GM21786 (cell line): ENCODE results near the gene CLDN6.

ENCODE experiments used
- ATAC-seq: cut with Tn5 transposase; IDR thresholded peaks from one replicate; pipeline ENCODE4 v1.9.1; 2021; ENCODE audit not compliant: unreplicated experiment

Gene CLDN6

DNA sequence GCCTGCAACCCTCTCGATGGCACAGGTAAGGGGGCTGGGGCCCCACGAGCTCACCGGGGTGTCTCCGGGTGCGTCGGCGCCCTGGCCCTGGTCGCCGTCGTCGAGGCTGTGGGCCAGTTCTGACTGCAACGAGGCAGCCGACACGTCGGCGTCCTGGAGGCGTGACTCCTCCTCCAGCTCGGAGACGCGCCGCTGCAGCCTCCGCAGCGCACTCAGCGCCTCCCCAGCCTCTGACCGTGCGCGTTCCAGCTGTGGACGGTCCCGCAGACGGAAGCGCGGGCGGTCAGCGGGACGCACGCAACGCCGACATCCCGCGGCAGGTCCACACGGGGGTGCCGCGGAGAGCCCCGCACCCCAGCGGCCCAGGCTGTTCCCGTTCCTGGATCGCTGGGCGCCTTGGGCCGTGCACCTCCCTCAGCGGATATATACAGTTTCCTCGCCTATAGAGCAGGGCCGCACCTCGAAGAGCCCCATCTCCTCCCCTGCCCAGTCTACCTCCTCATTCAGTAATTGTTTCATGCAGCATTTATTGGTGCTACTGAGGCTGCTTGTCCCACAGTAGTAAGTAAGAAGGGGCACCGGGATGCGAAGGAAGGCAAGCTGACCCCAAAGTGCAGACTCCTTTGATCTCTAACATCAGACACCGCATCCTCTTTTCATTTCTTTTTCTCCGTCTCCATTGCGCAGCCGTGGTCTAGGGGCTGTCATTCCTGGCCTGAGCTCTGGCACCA, 11.7 kb upstream of the CLDN6 start:
- no peak for ATAC-seq

DNA sequence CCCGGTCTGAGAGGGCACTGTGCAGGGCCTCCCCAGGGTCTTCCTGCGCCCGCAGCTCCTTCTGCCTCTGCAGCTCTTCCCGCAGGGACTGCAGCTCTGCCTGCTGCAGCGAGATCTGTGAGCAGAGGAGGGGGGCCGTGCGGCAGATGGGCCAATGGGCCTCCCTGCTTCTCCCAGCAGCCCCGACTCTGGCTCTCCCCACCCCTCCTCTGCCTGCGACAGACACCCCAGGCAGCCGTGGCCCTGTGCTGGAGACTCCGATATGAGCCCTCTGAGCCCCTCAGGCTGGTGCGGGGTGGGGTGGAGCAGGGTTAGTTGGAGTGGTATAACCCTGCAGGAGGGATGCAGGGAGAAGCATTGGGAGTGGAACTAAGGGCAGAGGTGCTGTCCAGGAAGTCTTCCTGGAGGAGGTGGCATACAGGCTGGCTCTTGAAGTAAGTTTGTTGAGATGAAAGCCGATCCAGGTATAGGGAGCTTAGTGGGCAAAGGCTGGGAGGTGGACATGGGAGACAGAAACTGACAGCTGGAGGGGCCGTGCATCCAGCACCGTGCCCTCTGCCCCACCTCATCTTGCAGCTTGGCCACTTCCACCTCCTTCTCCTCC, 10.8 kb upstream of the CLDN6 start:
- ATAC-seq, result no peak

- ATAC-seq, result no peak
These were observed 10.2 kb upstream of the CLDN6 start for GRCh38 chr16:3027983-3028715.

GRCh38 chr16:3027489-3027795, 9.5 kb upstream of the CLDN6 start:
- ATAC-seq, result no peak

- ATAC-seq, result no peak
These were observed 8.9 kb upstream of the CLDN6 start for GRCh38 chr16:3026609-3027488.

GRCh38 chr16:3026003-3026378, 8.0 kb upstream of the CLDN6 start:
- no peak for ATAC-seq

DNA sequence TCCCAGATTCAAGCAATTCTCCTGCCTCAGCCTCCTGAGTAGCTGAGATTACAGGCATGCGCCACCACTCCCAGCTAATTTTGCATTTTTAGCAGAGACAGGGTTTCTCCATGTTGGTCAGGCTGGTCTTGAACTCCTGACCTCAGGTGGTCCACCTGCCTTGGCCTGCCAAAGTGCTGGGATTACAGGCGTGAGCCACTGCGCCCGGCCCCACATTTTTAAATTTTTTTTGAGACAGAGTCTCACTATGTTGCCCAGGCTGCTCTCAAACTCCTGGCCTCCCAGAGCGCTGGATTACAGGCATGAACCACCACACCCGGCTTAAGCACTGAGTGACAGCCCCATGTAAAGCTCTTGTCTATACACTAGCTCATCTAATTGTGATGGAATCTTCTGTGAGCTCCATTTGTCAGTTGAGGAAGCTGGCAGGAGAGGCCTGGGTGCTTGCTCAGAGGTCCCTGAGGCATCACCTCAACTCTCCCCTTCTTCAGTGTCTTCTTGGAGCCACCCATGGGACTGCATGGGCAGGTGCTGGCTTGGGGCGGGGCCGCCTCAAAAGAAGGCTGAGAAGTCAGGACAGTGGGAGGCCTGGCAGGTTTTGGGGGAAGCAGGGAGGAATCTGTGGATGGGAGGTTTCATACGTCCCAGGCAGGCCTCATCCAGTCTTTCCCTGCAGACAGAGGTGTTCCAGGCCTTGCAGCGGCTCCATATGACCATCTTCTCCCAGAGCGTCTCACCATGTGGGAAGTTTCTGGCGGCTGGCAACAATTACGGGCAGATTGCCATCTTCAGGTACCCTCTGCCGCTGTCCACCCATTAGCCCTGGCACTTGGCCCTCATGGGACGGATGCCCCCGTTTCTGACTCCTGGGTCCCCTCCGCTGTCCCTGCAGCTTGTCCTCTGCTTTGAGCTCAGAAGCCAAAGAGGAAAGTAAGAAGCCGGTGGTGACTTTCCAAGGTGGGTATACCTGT, 7.3 kb upstream of the CLDN6 start:
- no peak for ATAC-seq

GRCh38 chr16:3023669-3024478, 5.9 kb upstream of the CLDN6 start, which contains the start of the genes HCFC1R1 and THOC6:
HCFC1R1 (minus strand) TSS chr16:3023942; CDS start chr16:3023941, 1 bp downstream.
THOC6 (plus strand) TSS chr16:3024035; CDS start chr16:3024327, 292 bp downstream.
- ATAC-seq, result peak; percentile 81

- ATAC-seq, result no peak
These were observed 5.4 kb upstream of the CLDN6 start for GRCh38 chr16:3023415-3023668.

GRCh38 chr16:3022684-3023414, 4.9 kb upstream of the CLDN6 start:
- no peak for ATAC-seq

GRCh38 chr16:3022208-3022683, 4.3 kb upstream of the CLDN6 start:
- ATAC-seq, result no peak

DNA sequence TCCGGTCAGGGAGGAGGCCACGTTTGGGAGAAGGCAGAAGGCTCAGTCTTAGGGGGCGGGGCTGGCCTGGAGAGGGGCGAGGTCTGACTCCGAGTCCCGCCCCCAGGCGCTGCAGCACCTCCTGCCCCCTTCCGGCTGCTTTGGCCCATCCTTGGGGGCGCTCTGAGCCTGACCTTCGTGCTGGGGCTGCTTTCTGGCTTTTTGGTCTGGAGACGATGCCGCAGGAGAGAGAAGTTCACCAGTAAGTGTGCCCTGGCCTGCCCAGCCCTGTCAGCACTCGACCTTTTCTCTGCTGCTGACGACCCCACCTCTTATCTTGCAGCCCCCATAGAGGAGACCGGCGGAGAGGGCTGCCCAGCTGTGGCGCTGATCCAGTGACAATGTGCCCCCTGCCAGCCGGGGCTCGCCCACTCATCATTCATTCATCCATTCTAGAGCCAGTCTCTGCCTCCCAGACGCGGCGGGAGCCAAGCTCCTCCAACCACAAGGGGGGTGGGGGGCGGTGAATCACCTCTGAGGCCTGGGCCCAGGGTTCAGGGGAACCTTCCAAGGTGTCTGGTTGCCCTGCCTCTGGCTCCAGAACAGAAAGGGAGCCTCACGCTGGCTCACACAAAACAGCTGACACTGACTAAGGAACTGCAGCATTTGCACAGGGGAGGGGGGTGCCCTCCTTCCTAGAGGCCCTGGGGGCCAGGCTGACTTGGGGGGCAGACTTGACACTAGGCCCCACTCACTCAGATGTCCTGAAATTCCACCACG, 3.6 kb upstream of the CLDN6 start:
- no peak for ATAC-seq

GRCh38 chr16:3020604-3021448, 2.8 kb upstream of the CLDN6 start:
- no peak for ATAC-seq

GRCh38 chr16:3020247-3020603, 2.2 kb upstream of the CLDN6 start, which contains the start of gene TNFRSF12A:
TNFRSF12A (plus strand) TSS chr16:3020368; CDS start chr16:3020398, 30 bp downstream.
- no peak for ATAC-seq

DNA sequence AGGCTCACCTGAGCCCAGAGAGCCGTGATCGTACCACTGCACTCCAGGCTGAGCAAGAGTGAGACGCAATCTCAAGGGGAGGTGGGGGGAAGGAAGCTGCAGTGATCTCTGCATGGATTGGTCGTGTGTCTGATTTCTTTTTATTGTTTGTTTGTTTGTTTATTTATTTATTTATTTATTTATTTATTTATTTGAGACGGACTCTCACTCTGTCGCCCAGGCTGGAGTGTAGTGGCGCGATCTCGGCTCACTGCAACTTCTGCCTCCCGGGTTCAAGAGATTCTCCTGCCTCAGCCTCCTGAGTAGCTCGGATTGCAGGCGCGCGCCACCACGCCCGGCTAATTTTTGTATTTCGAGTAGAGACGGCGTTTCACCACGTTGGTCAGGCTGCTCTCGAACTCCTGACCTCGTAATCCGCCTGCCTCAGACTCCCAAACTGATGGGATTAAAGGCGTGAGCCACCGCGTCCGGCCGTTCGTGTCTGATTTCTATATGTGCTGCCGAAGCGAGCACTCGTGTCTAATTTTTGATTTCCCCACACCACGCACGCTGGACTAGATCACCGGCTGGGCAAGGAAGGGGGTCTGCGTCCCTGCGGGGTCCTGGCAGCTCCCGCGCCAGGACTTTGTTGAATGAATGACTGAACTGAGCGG, 1.7 kb upstream of the CLDN6 start:
- ATAC-seq, result no peak

GRCh38 chr16:3017344-3017743, 639 bp downstream of the CLDN6 start:
- no peak for ATAC-seq
